ENCODE results near the gene KIF16B.

GRCh38 chr20:16588241-16588640, 15.0 kb upstream of the KIF16B start:
- no peak for TF ChIP-seq GATA2 (IDR thresholded peaks at IDR 0.05; ENCODE audit: low read depth, low read length)
- TF ChIP-seq GATA3 (IDR thresholded peaks at IDR 0.05; ENCODE audit: low read depth, low read length) = no peak
